Upper lobe of left lung (tissue), 6 donors: ENCODE results near the gene USP47. TPM values are rescaled to one million over a fixed set of nuclear protein-coding genes. Genes with fewer than 3 reads are reported as not detected.

Experiments used
- ATAC-seq, 2 donors: fragments of 200-7000 bp; cut with Tn5 transposase; one replicate each; pipeline ENCODE4 v1.9.1; 2022; ENCODE audit warnings: mild to moderate bottlenecking in 2 of 2, moderate library complexity in 2 of 2; ENCODE audit not compliant: low FRiP score in 2 of 2
- DNase-seq, 2 donors: peaks; one replicate each; pipeline ENCODE4 v3.0.0-alpha.2; 2019 to 2020
- H3K27ac ChIP-seq, 4 donors: fragments of 200-600 bp; sonication (generic); one replicate each; pipeline ENCODE4 v1.5.1; 2016 to 2019
- H3K27me3 ChIP-seq, 4 donors: fragments of 200-600 bp; sonication (generic); one replicate each; pipeline ENCODE4 v1.5.1; 2017 to 2019
- H3K36me3 ChIP-seq, 4 donors: fragments of 200-600 bp; sonication (generic); one replicate each; pipeline ENCODE4 v1.5.1; 2016 to 2019
- H3K4me1 ChIP-seq, 4 donors: fragments of 200-600 bp; sonication (generic); one replicate each; pipeline ENCODE4 v1.5.1; 2018 to 2019
- H3K4me3 ChIP-seq, 4 donors: fragments of 200-600 bp; sonication (generic); one replicate each; pipeline ENCODE4 v1.5.1; 2017 to 2019; ENCODE audit warnings: mild to moderate bottlenecking in 2 of 4, moderate library complexity in 1 of 4
- H3K9me3 ChIP-seq, 4 donors: fragments of 200-600 bp; sonication (generic); one replicate each; pipeline ENCODE4 v1.5.1; 2018 to 2019
- CTCF ChIP-seq, 6 experiments: fragments of 450-650 bp in 4 of 6; fragments of 200-600 bp in 2 of 6; sonication (generic) in 2 of 6; IDR thresholded peaks; one replicate each; pipeline ENCODE4 v1.5.1; 2016 to 2019; ENCODE audit warnings: antibody characterized with exemption in 6 of 6
- EP300 ChIP-seq, 4 donors: sonication (generic); formaldehyde crosslinking; IDR thresholded peaks; one replicate each; pipeline ENCODE4 v1.5.1; 2017; ENCODE audit warnings: antibody characterized with exemption in 4 of 4, control low read depth in 2 of 4
- POLR2A ChIP-seq, 4 donors: fragments of 450-650 bp; IDR thresholded peaks; one replicate each; pipeline ENCODE4 v1.5.1; 2016 to 2017; ENCODE audit warnings: antibody characterized with exemption in 4 of 4, mild to moderate bottlenecking in 2 of 4
- POLR2AphosphoS5 ChIP-seq, 2 donors: sonication (generic); formaldehyde crosslinking; IDR thresholded peaks; one replicate each; pipeline ENCODE4 v1.5.1; 2017; ENCODE audit warnings: antibody characterized with exemption in 2 of 2
- WGBS, 2 donors: methylation state at CpG; one replicate each; pipeline ENCODE4 v1.1.5; 2017 to 2018; 5-methylcytosine and 5-hydroxymethylcytosine counted together
- total RNA-seq, 6 donors: library from RNA; depleted of rRNA in 4 of 6; stranded (reverse); fragments of >200 nt in 4 of 6; gene quantifications; one replicate each; pipeline versions ENCODE4 v1.1.0 to v1.2.1, GENCODE V29; 2016 to 2021
- donor health status: DM: no; HTN: no; CAD: no; lungs with moderate emphysema.
- donor health status: DM: no; HTN: yes; CAD: no; lungs with severe emphysema.

The USP47 gene
- total RNA-seq, 6 donors from 2014 or later = 32.4 to 132 (median 79.0) TPM

- WGBS, 2 donors = 90 to 96% methylated on average over 7 to 11 of the region's 11 CpGs
- no peak overlapping the region for H3K27ac ChIP-seq
- H3K4me1 ChIP-seq = peaks cover 0 to 5% (median 0%) of the 10 kb centered on the region in 4 donors
Observed at GRCh38 chr11:11996321-11997048, 154.7 kb downstream of the USP47 start.

GRCh38 chr11:11997049-11997322 lies 155.2 kb downstream of the USP47 start:
- Histone ChIP-seq H3K9me3 (no peaks in the 10 kb centered on the region), H3K36me3 (peaks cover 0 to 13% (median 0%) of the 10 kb centered on the region in 4 donors), H3K27me3 (no peaks in the 10 kb centered on the region), H3K4me3 (no peak overlapping the region), H3K4me1 (peaks cover 0 to 5% (median 0%) of the 10 kb centered on the region in 4 donors), H3K27ac (no peak overlapping the region)
- DNase-seq = no peak
- 62 to 76% methylated on average over 3 of the region's 3 CpGs for WGBS, 2 donors
- ATAC-seq = no peak
- TF ChIP-seq POLR2AphosphoS5 (IDR thresholded peaks at IDR 0.05) (no peak), CTCF (IDR thresholded peaks at IDR 0.05) (no peak), EP300 (IDR thresholded peaks at IDR 0.05) (no peak), POLR2A (IDR thresholded peaks at IDR 0.05) (no peak)

More at GRCh38 chr11:11996321-11997048, 154.7 kb downstream of the USP47 start:
- Histone ChIP-seq H3K4me3 (no peak overlapping the region), H3K27me3 (no peaks in the 10 kb centered on the region), H3K9me3 (no peaks in the 10 kb centered on the region), H3K36me3 (peaks cover 0 to 13% (median 0%) of the 10 kb centered on the region in 4 donors)
- no peak for TF ChIP-seq CTCF (IDR thresholded peaks at IDR 0.05)
- DNase-seq = no peak
- ATAC-seq = no peak

- ATAC-seq (peak in 1 of 2 donors; percentile 86), DNase-seq (no peak)
- WGBS, 2 donors = 63 to 74% methylated on average over 8 of the region's 8 CpGs
- TF ChIP-seq POLR2A (IDR thresholded peaks at IDR 0.05) = no peak
- TF ChIP-seq EP300 (IDR thresholded peaks at IDR 0.05) = no peak
- no peak for TF ChIP-seq CTCF (IDR thresholded peaks at IDR 0.05)
- no peak for TF ChIP-seq POLR2AphosphoS5 (IDR thresholded peaks at IDR 0.05)
- Histone ChIP-seq H3K27ac (no peak overlapping the region), H3K4me3 (no peak overlapping the region), H3K4me1 (peaks cover 0 to 5% (median 0%) of the 10 kb centered on the region in 4 donors), H3K9me3 (no peaks in the 10 kb centered on the region), H3K27me3 (no peaks in the 10 kb centered on the region), H3K36me3 (peaks cover 0 to 13% (median 0%) of the 10 kb centered on the region in 4 donors)
Observed at GRCh38 chr11:11998091-11998781, 156.5 kb downstream of the USP47 start.

GRCh38 chr11:12001186-12001585 lies 159.4 kb downstream of the USP47 start:
- no peak overlapping the region for H3K4me3 ChIP-seq
- no peaks in the 10 kb centered on the region for H3K27me3 ChIP-seq
- peaks cover 0 to 13% (median 0%) of the 10 kb centered on the region in 4 donors for H3K36me3 ChIP-seq
- DNase-seq (no peak), ATAC-seq (no peak)
- WGBS, 2 donors = 63 to 92% methylated on average over 7 of the region's 7 CpGs
- no peaks in the 10 kb centered on the region for H3K9me3 ChIP-seq
- H3K27ac ChIP-seq = no peak overlapping the region
- TF ChIP-seq POLR2AphosphoS5 (IDR thresholded peaks at IDR 0.05) = no peak
- peaks cover 0 to 6% (median 4%) of the 10 kb centered on the region in 4 donors for H3K4me1 ChIP-seq

- no peak for ATAC-seq
- TF ChIP-seq EP300 (IDR thresholded peaks at IDR 0.05) (no peak), POLR2AphosphoS5 (IDR thresholded peaks at IDR 0.05) (no peak), CTCF (IDR thresholded peaks at IDR 0.05) (no peak), POLR2A (IDR thresholded peaks at IDR 0.05) (no peak)
- Histone ChIP-seq H3K36me3 (peaks cover 0 to 7% (median 0%) of the 10 kb centered on the region in 4 donors), H3K4me1 (peaks cover 7 to 13% (median 7%) of the 10 kb centered on the region in 4 donors), H3K4me3 (no peak overlapping the region), H3K27me3 (peaks cover 0 to 11% (median 3%) of the 10 kb centered on the region in 4 donors), H3K27ac (no peak overlapping the region), H3K9me3 (no peaks in the 10 kb centered on the region)
- DNase-seq = no peak
- 88 to 97% methylated on average over 2 of the region's 2 CpGs for WGBS, 2 donors
Observed at GRCh38 chr11:12003336-12003735, 161.6 kb downstream of the USP47 start.
